Vagina (tissue), 2 donors: Measurements from ENCODE around the gene SEMA3E. TPM values are rescaled to one million over a fixed set of nuclear protein-coding genes. Genes with fewer than 3 reads are reported as not detected.

ENCODE experiments used
- DNase-seq, 2 donors: peaks; one replicate each; pipeline ENCODE4 v3.0.0-alpha.2; 2017; ENCODE audit errors: extremely low spot score in 2 of 2
- H3K27ac ChIP-seq: fragments of 200-600 bp; sonication (generic); one replicate; pipeline ENCODE4 v1.5.1; 2019
- H3K27me3 ChIP-seq: fragments of 200-600 bp; sonication (generic); one replicate; pipeline ENCODE4 v1.5.1; 2019
- H3K36me3 ChIP-seq, 2 donors: fragments of 200-600 bp; sonication (generic); one replicate each; pipeline ENCODE4 v1.5.1; 2017 to 2019
- H3K4me1 ChIP-seq: fragments of 200-600 bp; sonication (generic); one replicate; pipeline ENCODE4 v1.5.1; 2019
- H3K4me3 ChIP-seq, 2 donors: fragments of 200-600 bp; sonication (generic); 1 replicate in 1 of 2; 2 replicates in 1 of 2; pipeline ENCODE4 v1.5.1; 2016 to 2019
- H3K9me3 ChIP-seq: fragments of 200-600 bp; sonication (generic); one replicate; pipeline ENCODE4 v1.5.1; 2019
- POLR2A ChIP-seq, 2 donors: fragments of 450-650 bp; IDR thresholded peaks; one replicate each; pipeline ENCODE4 v1.6.1; 2017; ENCODE audit warnings: antibody characterized with exemption in 2 of 2, mild to moderate bottlenecking in 2 of 2, moderate library complexity in 2 of 2
- POLR2AphosphoS5 ChIP-seq, 2 donors: sonication (generic); formaldehyde crosslinking; IDR thresholded peaks; one replicate each; pipeline ENCODE4 v1.9.0; 2017; ENCODE audit warnings: antibody characterized with exemption in 2 of 2, mild to moderate bottlenecking in 2 of 2, low read depth in 1 of 2; ENCODE audit not compliant: insufficient read depth in 1 of 2
- intact Hi-C: fragments of 100-400 bp; cut with DNase I; formaldehyde crosslinking; loops from one replicate; pipeline ENCODE4 v1.15.1; 2023
- total RNA-seq: library from RNA; depleted of rRNA; stranded (reverse); fragments of >200 nt; gene quantifications from one replicate; pipeline ENCODE4 v1.2.3, GENCODE V29; 2016
- TF ChIP-seq, protein P1 (sequence below), 3 experiments: fragments of 450-650 bp in 2 of 3; fragments of 200-600 bp in 1 of 3; sonication (generic) in 1 of 3; IDR thresholded peaks; one replicate each; pipeline ENCODE4 v1.5.1; 2017 to 2019; ENCODE audit warnings: antibody characterized with exemption in 3 of 3, mild to moderate bottlenecking in 2 of 3, moderate library complexity in 2 of 3

SEMA3E gene
- total RNA-seq, 1 donor from 2014 or later = 4.4 TPM

DNA sequence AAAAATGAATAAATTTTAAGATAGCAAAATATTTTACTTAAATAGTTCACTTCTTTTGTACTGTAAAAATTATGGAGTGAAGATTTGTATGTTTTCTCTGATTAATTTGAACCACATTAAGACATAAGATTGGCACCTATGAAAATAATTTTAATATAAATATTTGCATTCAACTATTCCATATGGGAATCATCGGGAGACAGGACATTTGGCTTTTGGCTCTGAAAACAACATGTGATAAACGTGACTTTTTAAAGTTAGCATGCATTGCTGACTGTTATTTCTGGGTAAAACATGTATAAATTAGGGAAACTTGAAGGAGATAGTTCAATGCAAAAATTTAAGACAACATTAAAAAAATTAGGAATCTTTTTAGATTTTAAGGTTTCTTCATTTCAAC, 117.2 kb downstream of the SEMA3E start:
- no peaks in the 10 kb centered on the region for H3K36me3 ChIP-seq
- H3K27me3 ChIP-seq = no peaks in the 10 kb centered on the region
- no peak overlapping the region for H3K4me3 ChIP-seq
- no peaks in the 10 kb centered on the region for H3K9me3 ChIP-seq
- no peak for DNase-seq
- TF ChIP-seq POLR2A (IDR thresholded peaks at IDR 0.05) (no peak), POLR2AphosphoS5 (IDR thresholded peaks at IDR 0.05; ENCODE audit: insufficient read depth in 1 of 2, low read depth in 1 of 2) (no peak)
- TF ChIP-seq, protein P1, sequence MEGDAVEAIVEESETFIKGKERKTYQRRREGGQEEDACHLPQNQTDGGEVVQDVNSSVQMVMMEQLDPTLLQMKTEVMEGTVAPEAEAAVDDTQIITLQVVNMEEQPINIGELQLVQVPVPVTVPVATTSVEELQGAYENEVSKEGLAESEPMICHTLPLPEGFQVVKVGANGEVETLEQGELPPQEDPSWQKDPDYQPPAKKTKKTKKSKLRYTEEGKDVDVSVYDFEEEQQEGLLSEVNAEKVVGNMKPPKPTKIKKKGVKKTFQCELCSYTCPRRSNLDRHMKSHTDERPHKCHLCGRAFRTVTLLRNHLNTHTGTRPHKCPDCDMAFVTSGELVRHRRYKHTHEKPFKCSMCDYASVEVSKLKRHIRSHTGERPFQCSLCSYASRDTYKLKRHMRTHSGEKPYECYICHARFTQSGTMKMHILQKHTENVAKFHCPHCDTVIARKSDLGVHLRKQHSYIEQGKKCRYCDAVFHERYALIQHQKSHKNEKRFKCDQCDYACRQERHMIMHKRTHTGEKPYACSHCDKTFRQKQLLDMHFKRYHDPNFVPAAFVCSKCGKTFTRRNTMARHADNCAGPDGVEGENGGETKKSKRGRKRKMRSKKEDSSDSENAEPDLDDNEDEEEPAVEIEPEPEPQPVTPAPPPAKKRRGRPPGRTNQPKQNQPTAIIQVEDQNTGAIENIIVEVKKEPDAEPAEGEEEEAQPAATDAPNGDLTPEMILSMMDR (IDR thresholded peaks at IDR 0.05) = no peak
- intact Hi-C loops = no loop called here
- no peaks in the 10 kb centered on the region for H3K4me1 ChIP-seq
- no peak overlapping the region for H3K27ac ChIP-seq

- TF ChIP-seq POLR2AphosphoS5 (IDR thresholded peaks at IDR 0.05; ENCODE audit: insufficient read depth in 1 of 2, low read depth in 1 of 2) (no peak), POLR2A (IDR thresholded peaks at IDR 0.05) (no peak)
- TF ChIP-seq, protein P1 (IDR thresholded peaks at IDR 0.05) = no peak
- Histone ChIP-seq H3K27ac (no peak overlapping the region), H3K9me3 (no peaks in the 10 kb centered on the region), H3K4me3 (no peak overlapping the region), H3K27me3 (no peaks in the 10 kb centered on the region), H3K4me1 (no peaks in the 10 kb centered on the region), H3K36me3 (no peaks in the 10 kb centered on the region)
- no peak for DNase-seq
- intact Hi-C loops = no loop called here
These were observed 120.0 kb downstream of the SEMA3E start for GRCh38 chr7:83528925-83529423.

DNA sequence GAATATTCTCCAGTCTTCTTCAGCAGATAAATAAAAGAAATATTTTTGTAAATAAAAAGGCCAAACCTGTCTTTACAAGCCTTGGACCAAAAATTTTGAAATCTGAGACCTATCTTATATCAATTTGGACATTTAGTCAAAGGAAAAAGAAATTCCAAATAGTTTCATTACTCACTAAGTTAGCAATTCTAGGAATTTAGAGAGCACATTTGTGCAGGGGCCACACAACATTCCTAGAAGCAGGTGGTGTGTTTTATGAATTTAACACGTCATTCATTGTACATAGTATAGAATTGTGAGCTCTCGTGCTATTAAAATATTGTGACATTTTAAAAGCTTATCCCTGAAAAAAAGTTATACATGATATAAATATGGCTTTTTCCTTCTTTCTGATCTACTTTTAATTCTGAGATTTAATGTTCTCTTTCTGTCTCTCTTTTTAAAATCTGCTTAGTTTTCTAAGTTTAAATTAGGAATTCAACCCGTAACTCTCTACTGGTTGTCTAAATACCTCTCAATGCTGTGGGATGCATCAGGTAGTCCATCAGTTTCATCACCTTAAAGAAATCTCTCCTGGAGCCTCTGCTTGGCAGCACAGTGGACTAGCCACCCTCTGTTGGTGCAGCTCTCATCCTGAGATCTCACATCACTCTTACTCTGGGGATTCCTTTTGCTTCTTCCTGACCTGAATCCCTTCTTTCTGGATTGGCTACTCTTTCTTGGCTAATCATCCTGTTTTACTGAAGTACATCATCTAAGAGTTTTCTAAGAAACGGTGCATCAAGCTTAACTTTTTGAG, 124.5 kb downstream of the SEMA3E start:
- TF ChIP-seq POLR2A (IDR thresholded peaks at IDR 0.05) (no peak), POLR2AphosphoS5 (IDR thresholded peaks at IDR 0.05; ENCODE audit: insufficient read depth in 1 of 2, low read depth in 1 of 2) (no peak)
- TF ChIP-seq, protein P1 (IDR thresholded peaks at IDR 0.05) = no peak
- H3K4me3 ChIP-seq = no peak overlapping the region
- H3K4me1 ChIP-seq = no peaks in the 10 kb centered on the region
- no peaks in the 10 kb centered on the region for H3K9me3 ChIP-seq
- H3K27ac ChIP-seq = no peak overlapping the region
- no peak for DNase-seq
- no peaks in the 10 kb centered on the region for H3K36me3 ChIP-seq
- intact Hi-C loops = no loop called here
- H3K27me3 ChIP-seq = no peaks in the 10 kb centered on the region

- H3K4me1 ChIP-seq = no peaks in the 10 kb centered on the region
- no peak overlapping the region for H3K27ac ChIP-seq
- no peak for DNase-seq
- H3K4me3 ChIP-seq = no peak overlapping the region
- H3K9me3 ChIP-seq = no peaks in the 10 kb centered on the region
- H3K36me3 ChIP-seq = no peaks in the 10 kb centered on the region
- TF ChIP-seq POLR2A (IDR thresholded peaks at IDR 0.05) = no peak
- TF ChIP-seq POLR2AphosphoS5 (IDR thresholded peaks at IDR 0.05; ENCODE audit: insufficient read depth in 1 of 2, low read depth in 1 of 2) = no peak
- TF ChIP-seq, protein P1 (IDR thresholded peaks at IDR 0.05) = no peak
- intact Hi-C loops = no loop called here
- H3K27me3 ChIP-seq = no peaks in the 10 kb centered on the region
These were observed 128.2 kb downstream of the SEMA3E start for GRCh38 chr7:83520726-83521125.

DNA sequence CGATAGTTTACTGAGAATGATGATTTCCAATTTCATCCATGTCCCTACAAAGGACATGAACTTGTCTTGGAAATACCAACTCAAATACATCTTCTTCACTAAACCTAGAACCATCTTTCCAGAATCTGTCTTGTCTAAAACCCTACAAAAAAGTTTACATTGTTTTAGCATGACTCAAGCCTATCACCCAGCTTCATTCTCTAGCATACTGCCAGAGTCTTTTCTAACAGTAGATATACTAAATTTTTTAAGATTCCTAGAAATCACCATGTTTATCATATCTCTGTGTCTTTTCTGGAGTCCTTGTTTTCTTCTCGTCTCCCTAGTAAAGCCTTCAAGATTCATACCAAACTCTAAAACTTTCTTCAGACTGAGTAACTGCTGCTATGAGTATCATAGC, 129.7 kb downstream of the SEMA3E start:
- Histone ChIP-seq H3K4me3 (no peak overlapping the region), H3K27me3 (no peaks in the 10 kb centered on the region), H3K27ac (no peak overlapping the region), H3K9me3 (no peaks in the 10 kb centered on the region), H3K4me1 (no peaks in the 10 kb centered on the region), H3K36me3 (no peaks in the 10 kb centered on the region)
- intact Hi-C loops = no loop called here
- TF ChIP-seq POLR2AphosphoS5 (IDR thresholded peaks at IDR 0.05; ENCODE audit: insufficient read depth in 1 of 2, low read depth in 1 of 2) = no peak
- TF ChIP-seq, protein P1 (IDR thresholded peaks at IDR 0.05) = no peak
- no peak for TF ChIP-seq POLR2A (IDR thresholded peaks at IDR 0.05)
- no peak for DNase-seq
